DLD1 (cell line): Measurements from ENCODE around the gene PRXL2A.
"Not testable (repeated sequence)": the region's sequence is repeated elsewhere in the genome, so short reads cannot be mapped to it uniquely, and the experiment has no call there.

Experiments used
- in situ Hi-C: cut with HindIII; loops from 2 replicates; pipeline ENCODE4 v1.10.0; 2017; ENCODE audit warnings: low sequenced_read_pairs

The PRXL2A gene, protein sequence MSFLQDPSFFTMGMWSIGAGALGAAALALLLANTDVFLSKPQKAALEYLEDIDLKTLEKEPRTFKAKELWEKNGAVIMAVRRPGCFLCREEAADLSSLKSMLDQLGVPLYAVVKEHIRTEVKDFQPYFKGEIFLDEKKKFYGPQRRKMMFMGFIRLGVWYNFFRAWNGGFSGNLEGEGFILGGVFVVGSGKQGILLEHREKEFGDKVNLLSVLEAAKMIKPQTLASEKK

DNA sequence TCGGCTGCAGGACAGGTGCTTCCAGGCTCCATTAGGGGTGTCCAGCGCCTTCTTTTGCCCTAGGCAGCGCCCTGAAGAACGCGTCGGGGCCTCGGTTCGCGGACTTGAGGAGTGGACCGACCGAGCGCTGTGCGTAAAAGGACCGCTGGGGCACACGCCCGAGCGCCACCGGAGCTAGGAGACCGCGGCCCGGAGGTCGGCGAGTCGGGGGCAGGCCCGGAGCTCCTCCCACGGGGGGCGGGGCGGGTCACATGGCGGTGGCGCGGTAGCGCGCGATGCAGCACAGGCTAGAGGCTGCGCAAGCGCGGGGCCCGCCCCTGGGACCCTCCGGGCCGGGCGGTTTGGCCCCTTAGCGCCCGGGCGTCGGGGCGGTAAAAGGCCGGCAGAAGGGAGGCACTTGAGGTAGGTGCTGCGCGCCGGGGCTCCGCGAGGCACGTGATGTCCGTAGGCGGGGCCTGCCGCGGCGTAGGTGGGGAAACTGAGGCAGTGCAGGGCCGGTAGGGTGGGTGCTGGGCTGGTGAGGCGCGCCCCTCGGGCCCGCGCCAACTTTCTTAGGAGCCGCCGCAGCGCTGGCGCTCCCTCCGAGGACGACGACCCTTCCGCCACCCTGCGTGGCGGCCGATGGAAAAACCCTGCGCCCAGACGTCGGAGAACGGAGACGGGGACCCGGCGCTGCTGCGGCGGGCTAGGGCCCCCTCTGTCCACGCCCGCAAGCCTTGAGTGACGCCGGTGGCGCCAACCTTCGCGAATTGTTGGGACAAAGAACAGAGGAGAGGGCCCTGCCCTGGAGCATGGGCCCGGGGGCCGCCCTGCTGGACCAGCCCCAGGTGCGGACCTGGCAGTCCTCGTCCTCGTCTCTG lies at the start of gene PRXL2A:
TSS of gene PRXL2A (plus strand) at position 310 of the 860 bp plus-strand sequence. CDS start 11,917 bp downstream, outside the sequence.
- in situ Hi-C loops: no loop called here

DNA sequence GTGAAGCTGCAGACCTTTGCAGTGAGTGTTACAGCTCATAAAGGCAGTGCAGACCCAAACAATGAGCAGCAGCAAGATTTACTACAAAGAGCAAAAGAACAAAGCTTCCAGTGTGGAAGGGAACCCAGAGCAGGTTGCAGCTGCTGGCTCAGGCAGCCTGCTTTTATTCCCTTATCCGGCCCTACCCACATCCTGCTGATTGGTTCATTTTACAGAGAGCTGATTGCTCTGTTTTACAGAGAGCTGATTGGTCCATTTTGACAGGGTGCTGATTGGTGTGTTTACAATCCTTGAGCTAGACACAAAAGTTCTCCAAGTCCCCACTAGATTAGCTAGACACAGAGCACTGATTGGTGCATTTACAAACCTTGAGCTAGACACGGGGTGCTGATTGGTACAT lies 49.4 kb upstream of the PRXL2A start:
- in situ Hi-C loops: not testable (repeated sequence)

DNA sequence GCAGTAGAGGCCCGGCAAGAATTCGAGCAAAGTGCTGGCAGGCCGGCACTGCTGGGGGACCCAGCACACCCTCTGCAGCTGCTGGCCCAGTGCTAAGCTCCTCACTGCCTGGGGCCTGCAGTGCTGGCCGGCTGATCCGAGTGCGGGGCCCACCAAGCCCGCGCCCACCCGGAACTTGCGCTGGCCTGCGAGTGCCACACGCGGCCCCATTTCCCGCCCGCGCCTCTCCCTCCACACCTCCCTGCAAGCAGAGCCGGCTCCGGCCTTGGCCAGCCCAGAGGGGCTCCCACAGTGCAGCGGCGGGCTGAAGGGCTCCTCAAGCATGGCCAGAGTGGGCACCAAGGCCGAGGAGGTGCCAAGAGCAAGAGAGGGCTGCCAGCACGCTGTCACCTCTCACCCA lies 48.7 kb upstream of the PRXL2A start:
- in situ Hi-C loops: no loop called here

DNA sequence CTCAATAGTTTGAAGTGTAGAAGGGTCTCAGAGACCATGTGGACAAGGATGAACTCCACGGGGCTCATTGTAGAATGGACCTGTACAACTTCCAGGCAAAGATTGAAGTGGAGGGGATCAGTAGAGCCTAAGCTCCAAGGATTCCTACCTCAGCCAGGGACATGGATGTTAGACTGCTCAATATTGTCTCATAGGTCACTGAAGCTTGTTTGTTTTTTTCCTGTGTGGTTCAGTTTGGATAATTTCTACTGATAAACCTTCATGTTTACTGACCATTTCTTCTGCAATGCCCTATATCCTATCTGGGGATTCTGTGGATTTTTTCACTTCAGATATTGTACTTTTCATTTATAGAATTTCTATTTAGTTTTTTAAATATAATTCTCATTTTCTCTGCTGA lies 42.8 kb upstream of the PRXL2A start:
- in situ Hi-C loops: no loop called here

DNA sequence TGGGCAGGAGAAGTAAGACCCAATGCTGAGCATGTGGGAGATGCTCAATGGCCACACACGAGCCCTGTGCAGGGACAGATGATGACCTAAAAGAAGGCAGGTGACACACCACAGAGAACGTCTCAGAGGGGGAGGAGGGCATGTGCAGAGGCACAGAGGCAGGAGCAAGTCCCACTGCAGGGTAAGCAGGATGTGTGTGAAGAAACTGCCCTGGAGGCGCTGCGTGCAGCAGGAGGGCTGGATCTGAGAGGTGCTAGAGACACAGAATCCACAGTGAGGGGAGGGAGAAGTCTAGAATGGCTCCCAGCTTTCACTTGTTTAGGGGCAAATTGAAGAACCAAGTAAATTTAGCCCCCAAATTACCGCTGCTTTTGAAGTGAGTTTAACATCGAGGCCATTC lies 36.9 kb upstream of the PRXL2A start:
- in situ Hi-C loops: no loop called here

DNA sequence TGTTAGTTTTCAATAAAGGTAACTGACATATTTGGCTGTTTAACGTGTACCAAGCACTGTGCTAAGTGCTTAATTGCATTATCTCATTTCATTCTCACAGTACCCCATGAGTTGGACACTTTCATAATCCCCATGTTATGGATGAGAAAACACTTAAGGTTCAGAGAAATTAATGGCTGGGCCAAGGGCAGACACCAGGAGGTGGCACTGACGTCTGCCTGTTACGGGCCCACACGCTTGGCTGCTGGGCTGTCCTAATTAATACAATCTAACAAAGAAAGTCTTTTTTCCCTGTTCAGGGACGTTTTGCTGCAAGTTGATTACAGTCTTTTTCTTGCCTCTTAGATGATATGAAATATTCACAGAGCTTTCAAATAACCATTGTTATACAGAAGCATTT lies 35.7 kb upstream of the PRXL2A start:
- in situ Hi-C loops: no loop called here

DNA sequence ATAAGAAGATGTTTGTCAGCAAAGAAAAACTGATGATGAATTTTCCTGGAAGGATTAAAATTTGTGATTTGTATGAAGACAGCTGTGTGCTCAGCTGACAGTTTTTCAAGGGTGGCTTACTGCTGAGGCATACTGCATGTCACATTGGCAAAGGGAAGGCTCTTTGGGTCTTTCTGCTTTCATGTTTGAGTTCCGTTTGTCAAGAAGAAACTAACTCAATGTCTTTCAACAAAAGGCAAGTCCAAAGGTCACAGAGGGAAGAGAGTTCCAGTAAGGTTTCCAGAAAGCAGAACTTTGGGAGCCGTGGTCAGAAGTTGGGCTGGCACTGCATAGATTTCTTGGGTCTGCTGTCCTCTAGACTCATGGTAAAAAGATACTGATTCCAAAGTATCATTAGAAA lies 34.8 kb upstream of the PRXL2A start:
- in situ Hi-C loops: no loop called here

DNA sequence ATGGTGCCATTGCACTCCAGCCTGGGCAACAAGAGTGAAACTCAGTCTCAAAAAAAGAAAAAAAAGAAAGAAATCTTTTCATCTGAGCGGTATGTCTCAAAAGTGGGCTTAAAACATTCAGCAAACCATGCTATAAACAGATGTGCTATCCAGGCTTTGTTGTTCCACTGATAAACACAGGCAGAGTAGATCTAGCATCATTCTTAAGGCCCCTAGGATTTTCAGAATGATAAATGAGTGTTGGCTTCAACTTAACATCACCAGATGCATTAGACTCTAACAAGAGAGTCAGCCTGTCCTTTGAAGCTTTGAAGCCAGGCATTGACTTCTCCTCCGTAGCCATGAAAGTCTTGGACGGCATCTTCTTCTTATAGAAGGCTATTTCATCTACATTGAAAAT lies 28.6 kb upstream of the PRXL2A start:
- in situ Hi-C loops: no loop called here

DNA sequence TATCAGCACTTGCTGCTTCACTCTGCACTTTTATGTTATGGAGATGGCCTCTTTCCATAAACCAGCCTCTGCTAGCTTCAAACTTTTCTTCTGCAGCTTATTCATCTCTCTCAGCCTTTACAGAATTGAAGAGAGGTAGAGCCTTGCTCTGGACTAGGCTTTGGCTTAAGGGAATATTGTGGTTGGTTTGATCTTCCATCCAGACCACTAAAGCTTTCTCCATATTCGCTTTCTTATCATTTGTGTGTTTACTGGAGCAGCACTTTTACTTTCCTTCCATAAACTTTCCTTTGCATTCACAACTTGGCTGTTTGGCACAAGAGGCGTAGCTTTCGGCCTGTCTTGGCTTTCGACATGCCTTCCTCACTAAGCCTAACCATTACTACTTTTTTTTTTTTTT lies 28.2 kb upstream of the PRXL2A start:
- in situ Hi-C loops: no loop called here

DNA sequence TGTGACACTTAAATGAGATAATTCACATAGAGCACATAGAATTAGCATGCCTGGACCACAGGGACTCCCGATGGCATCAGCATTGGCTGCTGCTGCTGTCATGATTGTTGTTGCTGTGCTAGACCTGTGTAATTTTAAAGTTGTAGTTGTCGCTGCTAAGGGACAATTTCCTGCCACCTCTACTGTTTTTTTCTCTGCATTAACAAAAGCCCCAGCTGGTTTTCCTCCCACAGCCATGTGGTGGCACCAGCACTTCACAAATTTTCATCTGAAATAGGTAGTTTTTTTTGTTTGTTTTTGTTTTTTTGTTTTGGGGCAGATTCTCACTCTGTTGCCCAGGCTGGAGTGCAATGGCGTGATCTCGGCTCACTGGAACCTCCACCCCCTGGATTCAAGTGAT lies 25.4 kb upstream of the PRXL2A start:
- in situ Hi-C loops: no loop called here

DNA sequence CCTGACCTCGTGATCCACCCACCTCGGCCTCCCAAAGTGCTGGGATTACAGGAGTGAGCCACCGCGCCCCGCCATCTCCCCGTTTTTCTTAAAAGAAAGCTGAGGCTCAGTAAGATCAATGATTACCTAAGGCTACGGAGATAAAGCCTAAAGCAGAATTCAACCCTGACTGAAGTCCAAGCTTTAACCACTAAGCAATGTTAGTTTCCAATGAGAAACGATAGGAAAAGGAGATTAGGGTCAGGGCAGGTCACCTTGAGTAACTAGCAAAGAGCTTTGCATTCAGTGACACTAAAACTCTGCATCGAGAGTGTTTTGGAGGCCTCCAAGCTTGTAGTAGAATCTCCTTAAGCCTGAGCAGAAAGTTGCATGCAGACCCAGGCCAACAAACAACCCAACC lies 17.6 kb upstream of the PRXL2A start:
- in situ Hi-C loops: no loop called here

DNA sequence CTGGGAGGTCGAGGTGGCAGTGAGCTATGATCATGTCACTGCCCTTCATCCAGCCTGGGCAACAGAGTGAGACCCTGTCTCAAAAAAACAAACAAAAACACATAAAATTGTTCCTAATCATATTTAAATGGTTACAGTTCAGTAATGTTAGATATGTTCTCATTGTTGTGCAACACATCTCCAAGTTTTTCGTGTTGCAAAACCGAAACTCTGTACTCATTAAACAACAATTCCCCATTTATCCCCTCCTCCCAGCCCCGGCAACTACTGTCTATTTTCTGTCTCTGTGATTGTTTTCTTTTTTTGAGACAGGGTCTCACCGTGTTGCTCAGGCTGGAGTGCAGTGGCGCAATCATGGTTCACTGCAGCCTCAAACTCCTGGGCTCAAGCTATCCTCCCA lies 16.1 kb upstream of the PRXL2A start:
- in situ Hi-C loops: no loop called here

DNA sequence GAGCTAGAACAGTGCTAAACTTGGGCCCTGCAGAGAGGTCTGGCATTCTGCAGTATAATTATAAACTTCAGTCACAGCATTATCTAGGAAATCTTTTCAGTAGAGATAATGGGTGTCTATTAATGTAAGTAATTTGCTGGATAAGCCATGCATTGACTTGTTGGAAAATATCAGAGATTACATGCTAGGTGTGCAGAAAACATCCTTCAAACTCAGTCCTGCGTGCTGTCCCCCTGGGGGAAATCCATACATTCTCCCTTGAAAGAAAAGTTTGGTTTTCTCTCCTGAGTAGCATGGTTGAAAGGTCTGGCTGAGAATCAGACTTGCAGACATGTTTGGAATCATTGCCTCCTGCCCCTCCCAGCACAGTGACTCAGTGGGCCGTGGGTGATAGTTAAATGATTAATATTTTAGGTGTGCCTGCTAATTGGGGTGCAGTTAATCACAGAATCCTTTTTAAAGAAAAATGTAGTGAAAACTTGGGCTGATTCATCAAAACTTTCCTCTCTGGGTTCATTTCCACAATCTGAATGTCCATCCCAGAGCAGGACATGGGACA lies 13.9 kb upstream of the PRXL2A start:
- in situ Hi-C loops: no loop called here

DNA sequence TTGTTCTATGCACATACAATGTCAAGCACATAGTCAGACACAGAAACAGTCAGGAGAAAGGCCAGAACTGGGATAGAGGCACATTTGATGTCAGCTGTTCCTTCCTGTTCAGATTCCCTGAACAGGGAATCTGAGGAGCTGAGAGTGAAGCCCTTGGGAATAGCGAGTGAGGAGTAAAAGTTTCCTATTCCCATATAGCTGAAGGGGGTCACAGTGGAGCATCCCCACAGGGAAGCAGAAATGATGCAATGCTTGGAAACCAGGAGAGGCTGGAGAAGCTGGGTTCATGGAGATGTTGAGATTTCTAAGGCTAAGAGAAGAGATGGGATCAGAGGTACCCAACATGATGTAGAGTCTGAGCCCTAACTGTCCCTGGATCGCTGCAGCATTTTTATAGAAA lies 11.3 kb upstream of the PRXL2A start:
- in situ Hi-C loops: no loop called here

DNA sequence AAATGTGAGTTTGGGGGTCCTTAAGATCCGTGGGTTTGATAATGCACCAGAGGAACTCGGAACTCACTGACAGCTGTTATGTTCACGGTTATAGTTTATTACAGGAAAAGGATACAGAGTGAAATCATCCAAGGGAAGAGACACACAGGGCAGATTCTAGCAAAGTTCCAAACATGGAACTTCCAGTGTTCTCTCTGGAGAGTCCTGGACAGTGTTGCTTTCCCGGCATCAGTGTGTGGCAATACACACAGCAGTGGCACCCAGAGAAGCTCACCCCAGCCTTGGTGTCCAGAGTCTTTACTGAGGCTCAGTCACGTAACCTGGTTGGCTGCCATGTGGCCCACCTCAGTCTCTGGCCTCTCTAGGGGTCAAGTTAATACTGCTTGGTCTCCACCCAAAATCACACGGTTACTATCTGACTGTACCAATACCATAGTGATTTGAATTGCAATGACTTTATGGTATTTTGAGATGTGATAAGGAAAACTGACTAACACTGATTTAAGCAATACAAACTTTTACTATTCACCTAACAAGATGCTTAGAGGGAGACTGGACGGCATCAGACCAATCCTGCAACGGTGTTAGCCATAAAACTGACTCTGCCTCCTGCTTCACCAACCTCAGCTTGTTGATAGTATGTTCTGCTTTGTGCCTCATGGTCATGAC lies 8.1 kb upstream of the PRXL2A start:
- in situ Hi-C loops: no loop called here

DNA sequence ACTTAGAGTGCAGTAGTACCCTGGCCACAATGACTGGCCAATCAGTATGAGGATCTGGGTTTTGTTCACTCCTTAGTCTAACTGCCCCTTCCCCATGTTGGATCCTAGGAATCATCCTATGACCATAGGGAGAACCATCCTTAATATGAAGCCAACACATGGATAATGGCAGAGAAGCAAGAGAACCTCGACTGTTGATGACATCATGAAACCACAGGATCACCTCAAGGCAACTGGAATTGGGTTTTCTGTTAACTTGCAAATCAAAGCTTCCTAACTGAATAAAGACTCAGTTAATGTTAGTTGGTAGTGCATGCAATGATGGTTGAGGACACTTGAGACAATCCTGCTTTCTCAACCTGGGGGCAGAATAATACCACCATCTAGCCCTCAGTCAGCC lies 3.3 kb upstream of the PRXL2A start:
- in situ Hi-C loops: no loop called here

DNA sequence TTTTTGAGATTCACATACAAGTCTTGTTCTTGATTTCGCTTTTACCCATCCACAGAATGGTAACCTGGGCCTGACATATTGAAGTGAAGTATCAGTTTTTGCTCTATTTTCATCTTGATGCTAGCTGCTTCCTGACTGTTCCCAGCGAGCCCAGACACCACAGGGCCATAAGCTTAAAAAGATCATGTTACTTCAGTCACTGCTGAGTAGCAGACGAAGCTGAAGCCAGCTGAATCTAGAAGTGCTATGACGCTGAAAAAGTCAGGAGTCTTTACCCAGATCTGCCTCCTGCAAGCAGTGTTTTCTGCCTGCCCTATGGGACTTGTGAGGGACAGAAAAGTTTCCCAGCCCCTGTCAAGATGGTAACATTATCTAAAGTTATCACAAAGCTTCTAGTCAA lies 2.7 kb upstream of the PRXL2A start:
- in situ Hi-C loops: no loop called here

DNA sequence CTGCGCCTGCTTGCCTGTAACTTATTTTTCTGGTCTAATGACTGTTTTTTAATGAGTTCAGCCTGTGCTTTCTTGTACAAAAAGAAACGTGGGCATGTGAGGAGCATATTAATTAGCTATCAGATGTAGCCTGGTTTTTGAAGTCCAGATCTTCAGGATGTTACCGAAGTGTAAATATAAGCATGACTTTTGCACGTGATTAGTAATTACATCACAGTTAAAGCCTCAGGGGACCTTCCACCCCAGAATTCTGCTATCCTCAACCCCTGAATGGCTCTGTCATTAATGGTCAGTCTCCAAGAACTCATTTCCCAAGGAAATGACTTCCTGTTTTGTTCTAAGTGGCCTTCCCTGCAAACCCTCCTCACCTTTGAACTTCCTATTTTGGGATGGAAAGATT lies 2.1 kb upstream of the PRXL2A start:
- in situ Hi-C loops: no loop called here

DNA sequence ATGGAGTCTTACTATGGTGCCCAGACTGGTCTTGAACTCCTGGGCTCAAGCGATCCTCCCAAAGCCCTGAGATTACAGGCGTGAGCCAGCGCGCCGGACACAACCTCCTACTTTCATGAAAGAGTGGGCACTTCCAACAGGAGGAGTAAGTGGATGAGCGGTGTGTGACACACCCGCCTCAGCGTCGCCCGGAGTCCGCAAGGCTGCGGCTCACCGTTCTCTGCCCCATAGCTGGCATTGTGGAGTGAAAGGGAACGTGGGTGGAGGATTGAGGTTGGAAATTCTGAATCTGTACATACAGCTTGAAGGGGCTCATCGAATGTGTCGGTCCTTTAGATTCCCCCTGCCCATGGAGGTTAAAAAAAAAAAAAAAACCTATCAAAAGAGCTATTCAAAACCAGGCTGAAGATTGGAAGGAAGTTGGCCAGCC lies 524 bp upstream of the PRXL2A start:
- in situ Hi-C loops: no loop called here

DNA sequence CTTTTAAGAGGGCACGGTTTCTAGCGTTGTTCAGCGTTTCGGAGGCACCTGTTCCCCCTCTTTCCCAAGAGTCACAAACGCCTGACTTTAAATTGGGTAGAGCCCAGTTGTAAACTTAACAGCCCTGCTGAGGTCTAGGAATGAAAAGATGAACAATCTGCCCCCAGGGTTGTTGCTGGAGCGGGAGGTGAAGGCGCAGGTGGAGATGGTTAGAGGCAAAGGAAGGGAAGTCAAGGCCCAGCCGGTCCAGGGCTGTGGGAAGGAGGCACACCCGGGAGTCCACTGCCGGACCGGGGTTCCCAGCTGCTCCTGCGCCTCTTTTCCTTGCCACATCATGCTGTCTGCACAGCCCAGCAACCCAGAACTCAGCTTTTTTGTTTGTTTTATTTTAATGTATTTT lies 770 bp downstream of the PRXL2A start:
- in situ Hi-C loops: no loop called here

DNA sequence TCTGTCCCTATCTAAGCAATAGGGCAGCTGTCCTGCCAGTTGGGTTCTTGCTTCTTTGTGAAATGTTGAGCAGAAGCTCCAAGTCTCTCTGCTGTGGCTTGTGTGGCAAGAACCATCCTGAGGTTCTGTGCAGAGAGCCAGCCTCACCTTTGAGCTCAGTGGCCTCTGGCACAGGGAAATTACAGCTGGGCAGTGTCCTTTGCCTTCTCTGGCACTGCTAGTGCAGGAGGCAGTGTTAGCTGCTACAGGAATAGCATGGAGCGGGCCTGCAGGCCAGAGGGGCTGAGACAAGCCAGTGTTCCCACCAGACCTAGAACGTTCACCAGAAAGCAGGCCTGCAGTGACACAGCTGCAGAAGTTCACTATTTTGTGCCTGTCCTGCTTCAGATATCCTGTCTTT lies 1.8 kb downstream of the PRXL2A start:
- in situ Hi-C loops: no loop called here
